Measurements from ENCODE around the gene ALG5.

Gene ALG5

DNA sequence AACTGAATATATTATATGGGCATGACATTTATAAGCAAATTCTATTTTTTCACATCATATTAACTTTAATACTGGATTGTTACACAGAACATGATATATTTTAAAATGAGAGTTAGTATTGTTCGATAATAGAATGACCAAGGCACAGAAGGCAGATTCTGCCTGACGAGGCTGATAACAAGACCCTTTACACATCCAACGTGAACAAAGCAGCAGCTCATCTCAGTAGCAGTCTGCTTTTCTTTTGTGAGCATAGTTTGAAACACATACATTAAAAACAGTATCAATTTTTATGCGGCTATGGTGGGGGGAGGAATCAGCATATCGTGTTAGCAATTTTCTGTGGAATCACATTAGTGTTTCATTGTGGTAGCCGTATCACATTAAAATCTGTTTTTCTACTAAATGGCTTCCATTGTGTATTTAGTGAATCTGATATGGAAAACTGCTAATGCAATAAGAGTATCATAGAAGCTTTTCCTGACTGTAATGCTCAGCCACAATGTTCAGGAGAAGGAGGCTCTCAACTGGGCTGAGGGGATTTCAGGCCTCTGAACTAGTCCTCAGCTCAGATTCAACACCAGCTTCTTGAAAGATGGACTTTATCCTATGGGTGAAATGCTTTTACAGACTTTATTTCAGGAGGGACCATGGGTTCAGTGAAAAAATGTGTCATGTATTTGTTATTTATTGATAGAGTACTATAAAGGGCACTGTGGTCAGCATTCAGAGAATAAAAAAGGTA lies 83.1 kb downstream of the ALG5 start:
- DNase-seq (ENCODE audit: low spot score), result peak; percentile 36

DNA sequence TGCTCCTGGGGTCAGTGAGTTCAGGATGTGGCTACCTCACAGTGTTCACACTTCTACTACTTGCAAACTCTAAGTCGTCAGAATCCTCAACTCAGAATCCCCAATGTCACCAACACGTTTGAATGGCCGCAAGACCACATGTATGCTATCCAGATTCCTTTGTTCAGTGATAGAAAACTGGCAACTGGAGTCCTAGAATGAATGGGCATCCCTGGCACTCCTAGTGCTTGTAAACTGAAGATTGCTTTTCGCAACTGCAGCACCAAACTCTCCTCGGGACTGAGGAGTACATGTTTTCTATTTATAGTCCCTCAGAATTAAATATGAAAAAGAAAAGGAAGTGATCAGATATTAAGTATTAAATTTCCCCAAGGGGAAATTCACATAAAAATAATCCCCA lies 84.0 kb downstream of the ALG5 start:
- peak; percentile 25 for DNase-seq (ENCODE audit: low spot score)

DNA sequence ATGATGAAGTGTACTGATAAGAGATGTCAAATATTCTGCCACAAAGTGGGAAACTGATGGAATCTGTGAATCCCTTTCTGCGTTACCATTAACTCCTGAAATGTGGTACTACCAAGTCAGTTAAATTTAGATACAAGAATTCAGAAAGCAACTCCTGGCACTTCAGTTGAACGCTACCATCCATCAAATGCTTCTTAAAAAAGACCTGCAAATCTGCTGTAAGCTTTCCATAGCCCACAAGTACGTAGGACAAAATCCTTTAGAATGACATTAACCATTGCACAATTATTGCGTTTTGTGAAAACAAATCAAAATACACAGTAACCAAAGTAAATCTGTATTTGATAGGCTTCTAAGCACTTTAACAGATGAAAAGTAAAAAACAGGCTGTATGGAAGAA lies 84.5 kb downstream of the ALG5 start:
- no peak for DNase-seq (ENCODE audit: low spot score)

DNA sequence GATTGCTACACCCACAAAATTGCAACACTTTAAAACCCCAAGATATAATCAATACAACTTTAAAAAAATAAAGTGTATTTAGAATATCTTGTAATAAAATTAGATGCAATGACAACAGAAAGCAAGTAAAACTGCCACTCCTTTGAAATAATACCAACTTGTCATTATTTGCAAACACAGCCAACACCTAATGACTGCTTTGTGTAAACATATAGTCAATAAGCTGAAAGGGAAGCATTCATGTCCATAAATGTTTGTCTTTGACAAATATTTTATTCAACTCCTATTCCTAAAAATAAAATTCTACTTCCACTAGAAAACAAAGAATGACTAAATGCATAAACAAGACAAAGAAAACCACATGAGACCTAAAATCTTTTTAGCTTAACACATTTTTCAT lies 85.7 kb downstream of the ALG5 start:
- no peak for DNase-seq (ENCODE audit: low spot score)

DNA sequence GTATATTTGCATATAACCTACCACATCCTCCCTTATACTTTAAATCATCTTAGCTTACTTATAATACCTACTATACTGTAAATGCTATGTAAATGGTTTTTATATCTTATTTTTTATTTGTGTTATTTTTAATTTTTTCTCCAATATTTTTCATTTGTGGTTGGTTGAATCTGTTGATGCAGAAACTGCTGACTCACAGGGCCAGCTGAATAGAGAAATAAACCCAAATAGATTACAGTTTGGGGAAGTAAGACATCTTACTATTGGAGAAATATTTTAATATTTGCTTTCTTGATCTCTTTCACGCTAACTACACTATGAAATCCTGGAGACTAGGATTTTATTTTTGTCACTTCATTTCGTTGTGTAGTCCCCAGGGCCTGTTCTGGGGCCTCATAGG lies 86.2 kb downstream of the ALG5 start:
- DNase-seq (ENCODE audit: low spot score), result no peak

DNA sequence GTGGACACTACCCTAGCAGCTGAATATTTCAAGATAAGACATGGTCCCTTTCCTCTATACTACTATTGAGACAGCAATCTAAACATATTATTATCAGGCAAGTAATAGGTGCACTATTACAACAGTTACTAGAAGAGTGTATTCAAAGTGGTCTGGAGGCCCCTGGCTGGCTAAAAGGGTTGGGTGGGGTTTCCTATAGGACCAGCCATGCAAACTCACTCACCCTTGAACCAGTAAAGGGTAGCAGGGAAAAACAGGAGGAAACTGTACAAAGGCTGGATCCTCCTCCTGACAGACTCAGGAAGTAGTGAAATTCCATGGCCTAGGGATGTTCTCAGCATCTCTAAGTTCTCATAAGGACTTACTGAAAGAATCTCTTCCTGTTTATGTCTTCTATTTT lies 86.8 kb downstream of the ALG5 start:
- DNase-seq (ENCODE audit: low spot score), result no peak

DNA sequence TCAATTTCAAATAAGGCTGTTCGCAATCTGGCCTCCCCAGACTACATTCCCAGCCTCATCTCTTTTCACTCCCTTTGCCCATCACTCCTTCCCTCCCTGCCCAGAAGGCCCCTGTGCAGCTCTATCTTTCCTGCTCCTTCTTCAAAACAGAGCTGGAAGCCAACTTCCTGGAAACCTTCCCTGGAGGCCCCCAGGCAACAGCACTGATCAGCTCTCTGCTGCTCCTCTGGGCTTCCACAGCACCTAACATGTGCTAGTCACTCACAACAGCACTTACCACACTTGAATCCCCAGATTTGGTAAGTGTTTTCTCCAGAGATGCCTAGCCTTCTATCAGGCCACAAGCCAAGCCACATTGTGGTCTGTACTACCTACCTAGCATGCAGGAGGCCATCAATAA lies 88.6 kb downstream of the ALG5 start:
- DNase-seq (ENCODE audit: low spot score), result no peak

DNA sequence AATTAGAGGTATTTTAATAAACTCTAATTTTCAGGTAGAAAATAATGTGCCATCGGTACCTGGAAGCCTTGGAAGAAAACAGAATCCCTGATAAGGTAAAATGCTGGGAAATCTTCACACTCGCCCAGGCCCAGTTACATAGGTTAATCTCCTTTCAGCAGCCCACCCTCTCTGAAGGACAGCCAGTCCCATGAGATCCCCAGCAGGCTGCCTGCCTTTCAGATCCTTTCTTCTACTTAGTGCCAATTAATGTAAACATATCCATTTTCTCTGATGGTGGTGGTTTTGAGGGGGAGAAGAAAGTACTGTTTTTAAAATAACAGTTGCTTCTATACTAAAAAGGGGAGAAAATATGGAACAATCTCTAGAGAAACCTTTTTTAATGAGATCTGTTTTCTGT lies 91.3 kb downstream of the ALG5 start:
- no peak for DNase-seq (ENCODE audit: low spot score)

DNA sequence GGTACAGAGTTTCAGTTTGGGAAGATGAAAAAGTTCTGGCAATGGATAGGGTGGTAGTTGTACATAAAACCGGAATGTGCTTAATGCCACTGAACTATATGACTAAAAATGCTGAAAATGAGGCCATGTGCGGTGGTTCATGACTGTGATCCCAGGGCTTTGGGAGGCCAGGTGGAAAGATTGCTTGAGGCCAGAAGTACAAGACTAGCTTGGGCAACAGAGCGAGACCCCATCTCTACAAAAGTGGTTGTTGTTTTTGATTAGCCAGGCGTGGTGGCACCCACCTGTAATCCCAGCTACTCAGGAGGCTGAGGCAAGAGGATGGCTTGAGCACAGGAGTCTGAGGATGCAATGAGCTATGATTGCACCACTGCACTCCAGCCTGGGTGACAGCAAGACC lies 91.9 kb downstream of the ALG5 start:
- DNase-seq (ENCODE audit: low spot score), result no peak

DNA sequence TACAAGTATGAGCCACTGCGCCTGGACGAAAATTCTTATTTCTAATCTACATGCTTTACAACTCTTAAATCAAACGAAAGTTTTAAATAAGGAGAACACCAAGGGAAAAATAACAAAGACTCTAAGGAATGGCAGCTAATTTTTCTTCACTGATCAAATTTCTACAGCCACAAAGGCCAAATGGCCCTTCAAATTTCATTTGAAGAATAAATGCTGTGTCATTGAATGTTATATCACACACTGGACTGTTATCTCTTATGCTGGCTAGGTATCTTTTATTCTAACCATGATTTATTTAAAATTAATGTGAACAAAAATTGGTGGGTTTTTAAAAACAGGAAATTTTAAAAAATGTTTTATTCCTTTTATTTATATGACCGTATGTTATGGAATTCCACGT lies 93.2 kb downstream of the ALG5 start:
- DNase-seq (ENCODE audit: low spot score), result no peak

DNA sequence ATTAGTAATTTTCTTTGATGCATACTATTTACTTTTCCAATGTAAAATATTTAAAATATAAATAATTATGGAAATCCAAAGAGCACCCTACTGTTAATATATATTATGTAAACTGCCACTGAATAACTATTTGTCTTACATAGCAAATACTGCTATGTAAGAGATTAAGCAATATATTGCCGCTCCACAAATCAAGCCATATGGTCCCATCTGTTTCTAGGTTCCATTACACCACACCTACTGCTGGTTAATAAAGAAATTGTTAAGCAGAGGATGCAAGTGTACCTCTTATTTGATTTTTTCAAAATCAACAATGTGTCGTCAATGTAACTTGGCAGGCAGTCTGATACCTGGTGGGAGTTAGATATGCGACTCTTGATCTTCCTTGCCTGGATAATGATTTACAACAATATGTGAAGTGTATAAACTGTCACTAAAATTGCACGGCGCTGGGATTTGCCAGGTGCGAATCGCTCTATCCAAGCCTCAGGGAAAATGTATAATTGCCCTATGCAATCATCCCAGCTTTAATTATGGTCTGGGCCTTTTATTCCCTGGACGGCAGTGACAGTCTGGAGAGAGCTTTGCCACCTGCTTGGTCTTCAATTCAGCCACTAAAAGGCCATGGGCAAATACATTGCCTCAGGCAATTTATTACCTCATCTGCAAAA lies 95.1 kb downstream of the ALG5 start:
- DNase-seq (ENCODE audit: low spot score), result peak; percentile 37

Data from Ammon's horn (tissue), 1 donor.